ENCODE measurements around the gene DCAF11.
A peak's percentile ranks its signal among the peaks of the same experiment; 100 is the strongest.

Gene DCAF11

DNA sequence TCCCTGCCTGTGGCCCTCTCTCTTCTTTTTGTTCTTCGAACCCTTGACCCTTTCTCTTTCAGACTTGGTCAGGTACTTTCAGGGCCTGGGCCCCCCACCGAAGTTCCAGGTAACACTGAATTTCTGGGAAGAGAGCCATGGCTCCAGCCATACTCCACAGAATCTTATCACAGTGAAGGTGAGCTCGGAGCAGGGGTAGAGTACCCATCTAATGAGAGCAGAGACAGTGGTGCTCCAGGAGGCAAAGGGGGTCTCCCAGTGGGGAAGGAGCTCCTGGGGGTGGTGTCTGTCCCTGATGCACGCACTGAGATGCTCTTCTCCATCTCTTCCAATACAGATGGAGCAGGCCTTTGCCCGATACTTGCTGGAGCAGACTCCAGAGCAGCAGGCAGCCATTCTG lies 51.2 kb downstream of the DCAF11 start:
- no peak for DNase-seq

DNA sequence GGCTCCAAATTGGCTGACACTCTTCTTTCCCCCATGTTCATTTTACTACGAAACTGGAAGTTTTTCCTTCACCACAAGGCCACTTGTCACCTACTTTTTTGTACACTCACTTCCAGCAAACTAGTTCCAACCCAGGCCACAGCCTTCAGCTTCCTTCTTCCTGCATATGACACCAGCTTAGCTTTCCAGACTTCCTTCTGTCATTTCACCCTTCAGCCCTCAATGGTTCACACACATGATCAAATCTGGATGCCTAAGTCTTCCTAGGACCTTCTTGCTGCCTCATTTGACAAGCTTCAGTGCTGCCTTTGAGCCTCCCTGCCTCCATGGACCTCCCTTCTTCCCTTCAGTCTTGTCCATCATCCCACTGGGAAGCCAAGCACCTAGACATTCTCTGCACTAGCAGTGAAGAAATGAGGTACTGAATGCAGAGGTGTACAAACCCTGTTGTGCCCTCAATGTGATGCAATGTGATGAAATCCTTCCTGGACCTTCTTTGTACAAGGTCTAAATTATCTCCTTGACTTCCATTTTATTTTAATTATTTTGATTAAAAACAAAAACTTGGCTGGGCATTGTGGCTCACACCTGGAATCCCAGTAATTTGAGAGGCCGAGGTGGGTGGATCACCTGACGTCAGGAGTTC lies 53.0 kb downstream of the DCAF11 start:
- DNase-seq, result no peak

DNA sequence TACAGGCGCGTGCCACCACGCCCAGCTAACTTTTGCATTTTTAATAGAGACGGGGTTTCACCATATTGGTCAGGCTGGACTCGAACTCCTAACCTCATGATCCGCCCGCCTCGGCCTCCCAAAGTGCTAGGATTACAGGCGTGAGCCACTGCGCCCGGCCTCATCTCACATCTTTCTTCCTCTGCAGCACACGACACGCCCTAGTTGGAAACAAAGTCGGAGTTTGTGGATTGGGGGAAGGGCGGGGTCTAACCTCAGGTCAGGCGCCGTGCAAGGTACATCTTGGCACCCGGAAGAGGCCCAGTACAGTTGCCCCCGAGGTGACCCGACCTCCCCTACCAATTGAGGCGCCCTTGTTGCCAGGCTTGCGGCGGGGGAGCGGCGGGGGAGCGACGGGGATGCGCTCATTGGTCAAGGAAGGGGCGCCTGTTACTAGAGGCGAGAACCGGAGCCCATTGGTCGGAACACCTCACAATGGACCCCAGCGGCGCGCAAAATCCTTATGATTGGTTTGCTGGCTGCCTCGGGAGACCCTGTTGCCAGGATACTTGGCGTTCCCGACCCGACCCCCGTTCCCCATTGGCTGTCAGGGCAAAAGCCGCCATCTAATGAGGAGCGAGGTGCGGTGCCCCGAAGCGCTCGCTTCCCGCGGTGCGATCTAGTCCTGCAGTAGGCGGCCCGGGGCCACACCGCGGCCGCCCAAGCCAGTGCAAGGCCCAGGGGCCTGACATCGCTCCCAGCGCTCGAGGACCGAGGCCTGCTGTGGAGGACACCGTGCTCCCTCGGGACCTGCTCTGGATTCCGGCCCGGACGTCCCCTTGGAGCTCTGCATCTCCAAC lies 57.1 kb downstream of the DCAF11 start, which contains the start of gene REC8:
Gene REC8 (plus strand): TSS at position 659 of the 839 bp plus-strand sequence. CDS start 473 bp downstream, outside the sequence.
- peak; percentile 66 for DNase-seq

DNA sequence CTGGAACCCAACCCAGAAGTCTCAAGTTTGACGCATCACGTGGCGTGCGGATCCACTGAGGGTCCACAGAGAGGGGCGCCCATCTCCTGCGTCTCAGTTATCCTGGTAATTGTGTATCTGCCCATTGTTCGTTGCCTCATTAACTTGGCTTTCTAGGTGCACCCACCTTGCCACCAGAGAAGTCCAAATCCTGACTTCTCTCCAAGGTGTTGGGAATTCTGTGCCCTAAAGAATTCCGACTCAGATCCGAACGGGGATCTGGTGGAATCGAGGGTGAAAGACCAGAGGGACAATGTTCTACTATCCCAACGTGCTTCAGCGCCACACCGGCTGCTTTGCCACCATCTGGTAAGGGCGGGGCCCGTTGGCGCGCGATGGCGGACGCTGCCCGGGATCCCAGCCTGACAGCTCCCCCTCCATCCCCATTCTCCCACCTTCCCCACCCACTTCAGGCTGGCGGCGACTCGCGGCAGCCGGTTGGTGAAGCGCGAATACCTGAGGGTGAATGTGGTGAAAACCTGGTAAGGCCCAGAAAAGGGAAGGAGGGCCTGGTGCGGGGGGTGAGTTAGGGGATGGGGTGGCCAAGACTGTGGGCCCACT lies 57.8 kb downstream of the DCAF11 start:
- no peak for DNase-seq

DNA sequence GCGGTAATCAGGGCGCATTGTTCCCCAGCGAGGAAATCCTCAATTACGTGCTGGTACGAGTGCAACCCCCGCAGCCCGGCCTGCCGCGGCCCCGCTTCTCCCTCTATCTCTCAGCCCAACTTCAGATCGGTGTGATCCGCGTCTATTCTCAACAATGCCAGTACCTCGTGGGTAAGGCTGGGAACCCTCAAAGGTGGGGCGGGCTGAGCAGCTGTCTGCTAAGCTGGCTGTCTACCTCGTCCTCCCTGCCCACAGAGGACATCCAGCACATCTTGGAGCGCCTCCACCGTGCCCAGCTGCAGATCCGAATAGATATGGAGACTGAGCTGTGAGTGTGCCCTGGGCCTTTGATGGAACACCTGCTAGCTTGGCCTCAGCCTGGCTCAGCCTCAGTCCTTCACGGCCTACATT lies 58.3 kb downstream of the DCAF11 start:
- no peak for DNase-seq

Measured in stimulated activated naive CD4-positive, alpha-beta T cell treated with Interleukin-2 at 50 U/mL for 16 hours (primary cell).